Type B pancreatic cell (in vitro differentiated cells): ENCODE measurements around the gene ILF2. TPM values are rescaled to one million over a fixed set of nuclear protein-coding genes. Genes with fewer than 3 reads are reported as not detected.

ENCODE experiments used
- DNase-seq: peaks from one replicate; pipeline ENCODE4 v3.0.0; 2021; ENCODE audit warnings: mixed read lengths; ENCODE audit not compliant: unreplicated experiment; ENCODE audit errors: extremely low spot score
- H3K27ac Mint-ChIP-seq: 2 replicates; pipeline ENCODE4 v1.8.0; 2021; ENCODE audit warnings: mild to moderate bottlenecking, mixed read lengths
- H3K27me3 Mint-ChIP-seq: 2 replicates; pipeline ENCODE4 v1.8.0; 2021; ENCODE audit warnings: mixed read lengths
- H3K36me3 Mint-ChIP-seq: 2 replicates; pipeline ENCODE4 v1.8.0; 2021; ENCODE audit warnings: mixed read lengths
- H3K4me1 Mint-ChIP-seq: one replicate; pipeline ENCODE4 v1.8.0; 2021; ENCODE audit warnings: mixed read lengths; ENCODE audit not compliant: unreplicated experiment
- H3K4me3 Mint-ChIP-seq: 2 replicates; pipeline ENCODE4 v1.8.0; 2021; ENCODE audit warnings: mild to moderate bottlenecking, mixed read lengths
- H3K9me3 Mint-ChIP-seq: 2 replicates; pipeline ENCODE4 v1.8.0; 2021; ENCODE audit warnings: mixed read lengths
- CTCF ChIP-seq: fragments of 200-600 bp; sonication (generic); conservative IDR thresholded peaks from 2 replicates; pipeline ENCODE4 v1.5.0; 2021; ENCODE audit warnings: antibody characterized with exemption, mild to moderate bottlenecking
- total RNA-seq: library from RNA; stranded (reverse); gene quantifications from 2 replicates; pipeline ENCODE4 v1.2.1, GENCODE V29; 2021; ENCODE audit warnings: low replicate concordance

Gene ILF2
- total RNA-seq, 1 donor from 2014 or later: 291 TPM

- H3K27ac Mint-ChIP-seq: peak overlapping the region; percentile 55
These were observed 13.1 kb upstream of the ILF2 start for GRCh38 chr1:153683854-153684253.

GRCh38 chr1:153682730-153683129, 11.9 kb upstream of the ILF2 start:
- Mint-ChIP-seq H3K27me3 (peaks cover 58% of the 10 kb centered on the region), H3K36me3 (no peaks in the 10 kb centered on the region), H3K4me1 (peaks cover 20% of the 10 kb centered on the region), H3K9me3 (no peaks in the 10 kb centered on the region), H3K4me3 (no peak overlapping the region), H3K27ac (no peak overlapping the region)
- DNase-seq: no peak
- TF ChIP-seq CTCF: no peak

More at GRCh38 chr1:153683854-153684253, 13.1 kb upstream of the ILF2 start:
- TF ChIP-seq CTCF: no peak
- Mint-ChIP-seq H3K4me3 (peak overlapping the region; percentile 30), H3K36me3 (no peaks in the 10 kb centered on the region), H3K27me3 (peaks cover 53% of the 10 kb centered on the region), H3K9me3 (no peaks in the 10 kb centered on the region), H3K4me1 (peaks cover 18% of the 10 kb centered on the region)
- DNase-seq: no peak

GRCh38 chr1:153680120-153680403, 9.3 kb upstream of the ILF2 start:
- no peak for TF ChIP-seq CTCF
- Mint-ChIP-seq H3K4me3 (peak overlapping the region; percentile 83), H3K9me3 (no peaks in the 10 kb centered on the region), H3K4me1 (peaks cover 16% of the 10 kb centered on the region), H3K36me3 (no peaks in the 10 kb centered on the region), H3K27ac (no peak overlapping the region), H3K27me3 (peaks cover 61% of the 10 kb centered on the region)
- no peak for DNase-seq

- Mint-ChIP-seq H3K36me3 (no peaks in the 10 kb centered on the region), H3K27me3 (peaks cover 60% of the 10 kb centered on the region), H3K27ac (no peak overlapping the region), H3K4me1 (peaks cover 16% of the 10 kb centered on the region), H3K9me3 (no peaks in the 10 kb centered on the region), H3K4me3 (peak overlapping the region; percentile 83)
- no peak for DNase-seq
- peak; percentile 69 for TF ChIP-seq CTCF
These were observed 8.7 kb upstream of the ILF2 start for GRCh38 chr1:153679337-153680119.

- Mint-ChIP-seq H3K4me3 (peak within 1 kb of the TSS; percentile 86), H3K27me3 (peaks cover 55% of the 10 kb centered on the region), H3K36me3 (no peaks in the 10 kb centered on the region), H3K27ac (peak within 1 kb of the TSS; percentile 46), H3K9me3 (no peaks in the 10 kb centered on the region), H3K4me1 (peaks cover 12% of the 10 kb centered on the region)
- TF ChIP-seq CTCF: no peak
- DNase-seq: no peak
These were observed 7.9 kb upstream of the ILF2 start, which contains the start of gene NPR1 for GRCh38 chr1:153678519-153679336. NPR1 (plus strand) TSS chr1:153678688; CDS start chr1:153679109, 421 bp downstream.
